T-cell (primary cell): Measurements from ENCODE around the gene CABP4. TPM values are rescaled to one million over a fixed set of nuclear protein-coding genes. Genes with fewer than 3 reads are reported as not detected.

Source experiments
- ATAC-seq, 4 experiments: fragments of 200-7000 bp in 3 of 4; fragments of 150-1000 bp in 1 of 4; cut with Tn5 transposase; replicated peaks in 1 of 4; 1 replicate in 3 of 4; 2 replicates in 1 of 4; pipeline ENCODE4 v1.10.0; 2021; ENCODE audit warnings: moderate library complexity in 3 of 4, mild to moderate bottlenecking in 2 of 4, moderate number of reproducible peaks in 1 of 4
- CTCF ChIA-PET, 2 donors: fragments of 300-600 bp; sonication (Branson Sonifier 250); formaldehyde crosslinking; loops; one replicate each; lab custom pipeline; 2022; ENCODE audit warnings: antibody characterized with exemption in 2 of 2; lab: Charles Lee
- POLR2A ChIA-PET, 2 donors: fragments of 300-600 bp; sonication (Branson Sonifier 250); formaldehyde crosslinking; loops; one replicate each; lab custom pipeline; 2022; ENCODE audit warnings: antibody characterized with exemption in 2 of 2; lab: Charles Lee
- DNase-seq, 35 experiments: peaks; one replicate each; pipeline versions ENCODE4 v3.0.0 to v3.0.0-alpha.2; 2013 to 2023
- H3K27ac ChIP-seq: one replicate; pipeline ENCODE4 v1.5.1; 2013; ENCODE audit warnings: low read length
- H3K27me3 ChIP-seq, 2 experiments: replicated peaks in 1 of 2; 1 replicate in 1 of 2; 2 replicates in 1 of 2; pipeline versions ENCODE4 v1.6.1 to v1.7.0; 2013; ENCODE audit warnings: low read length in 1 of 2, mixed read lengths in 1 of 2; ENCODE audit not compliant: control insufficient read depth in 2 of 2, insufficient read depth in 2 of 2; ENCODE audit errors: extremely low read depth in 1 of 2
- H3K36me3 ChIP-seq, 2 donors: 1 replicate in 1 of 2; 2 replicates in 1 of 2; pipeline versions ENCODE4 v1.6.1 to v1.7.0; 2013; ENCODE audit warnings: low read length in 1 of 2; ENCODE audit not compliant: control insufficient read depth in 2 of 2, insufficient read depth in 1 of 2; ENCODE audit errors: extremely low read depth in 1 of 2
- H3K4me1 ChIP-seq, 2 experiments: 1 replicate in 1 of 2; 2 replicates in 1 of 2; pipeline versions ENCODE4 v1.6.1 to v1.7.0; 2013; ENCODE audit warnings: low read length in 2 of 2, mixed read lengths in 1 of 2; ENCODE audit not compliant: insufficient read depth in 2 of 2, control insufficient read depth in 1 of 2; ENCODE audit errors: extremely low read depth in 1 of 2
- H3K4me3 ChIP-seq, 2 donors: 1 replicate in 1 of 2; 2 replicates in 1 of 2; pipeline versions ENCODE4 v1.5.1 to v1.7.0; 2013; ENCODE audit warnings: mild to moderate bottlenecking in 2 of 2, low read length in 1 of 2, moderate library complexity in 1 of 2; ENCODE audit not compliant: control insufficient read depth in 1 of 2; ENCODE audit errors: extremely low read depth in 1 of 2
- H3K9me3 ChIP-seq: 2 replicates; pipeline ENCODE4 v1.7.0; 2013
- H3K27ac Mint-ChIP-seq, 2 donors: one replicate each; pipeline ENCODE4 v1.8.0; 2020 to 2021; ENCODE audit warnings: mild to moderate bottlenecking in 2 of 2, mixed read lengths in 2 of 2
- H3K27me3 Mint-ChIP-seq, 2 donors: one replicate each; pipeline ENCODE4 v1.8.0; 2021 to 2022; ENCODE audit warnings: mixed read lengths in 2 of 2
- H3K36me3 Mint-ChIP-seq: one replicate; pipeline ENCODE4 v1.8.0; 2021; ENCODE audit warnings: mixed read lengths
- H3K4me1 Mint-ChIP-seq, 3 donors: one replicate each; pipeline ENCODE4 v1.8.0; 2020 to 2022; ENCODE audit warnings: mixed read lengths in 3 of 3, mild to moderate bottlenecking in 1 of 3
- H3K4me3 Mint-ChIP-seq, 3 donors: one replicate each; pipeline ENCODE4 v1.8.0; 2020 to 2022; ENCODE audit warnings: mild to moderate bottlenecking in 3 of 3, mixed read lengths in 3 of 3, moderate library complexity in 3 of 3
- H3K9me3 Mint-ChIP-seq, 3 donors: one replicate each; pipeline ENCODE4 v1.8.0; 2020 to 2022; ENCODE audit warnings: mixed read lengths in 3 of 3
- WGBS: methylation state at CpG from one replicate; pipeline ENCODE4 v1.1.5; 2013; ENCODE audit warnings: missing lambda C conversion rate; ENCODE audit not compliant: insufficient coverage; 5-methylcytosine and 5-hydroxymethylcytosine counted together
- total RNA-seq, 35 experiments: library from RNA in 6 of 35; stranded (reverse) in 6 of 35; fragments of 120-200 nt in 1 of 35; gene quantifications; one replicate each; pipeline versions ENCODE4 v1.2.1 to v1.2.4 and lab custom pipeline; 2013 to 2026

Gene CABP4
- total RNA-seq, 5 donors from 2014 or later (not counting 1 experiment from before 2014, with no cell fraction given): 3.5 to 16.0 (median 5.6) TPM

DNA sequence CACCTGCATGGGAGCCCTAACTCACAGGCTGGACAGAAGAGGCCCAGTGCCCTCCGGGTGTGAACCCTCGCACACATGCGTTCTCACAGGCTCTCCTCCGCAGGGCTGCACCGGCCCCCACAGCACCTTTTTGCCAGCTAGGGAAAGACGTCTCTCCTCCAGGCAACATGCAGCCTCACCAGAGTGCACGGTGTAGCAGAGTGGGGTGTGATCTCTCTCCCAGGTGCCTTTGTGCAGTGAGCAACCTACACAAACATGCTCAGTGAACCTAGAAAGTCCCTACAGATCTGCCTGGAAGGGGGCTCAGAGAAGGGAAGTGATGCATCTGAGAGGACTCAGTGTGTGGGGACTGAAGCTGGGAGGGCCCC, 43.4 kb upstream of the CABP4 start:
- no peak overlapping the region for H3K27ac ChIP-seq
- POLR2A ChIA-PET: no interaction called here
- no peaks in the 10 kb centered on the region for H3K9me3 Mint-ChIP-seq
- CTCF ChIA-PET: no interaction called here
- peaks cover 71 to 97% of the 10 kb centered on the region in 2 experiments for H3K4me1 ChIP-seq
- DNase-seq (peak in 2 of 35 experiments; percentile 19 to 28), ATAC-seq (no peak)
- peak overlapping the region; percentile 97 for H3K27ac Mint-ChIP-seq
- peak overlapping the region in 1 of 3 donors; percentile 97 for H3K4me3 Mint-ChIP-seq
- no peaks in the 10 kb centered on the region for H3K9me3 ChIP-seq
- H3K27me3 Mint-ChIP-seq: no peaks in the 10 kb centered on the region
- peaks cover 6% of the 10 kb centered on the region for H3K36me3 Mint-ChIP-seq
- H3K27me3 ChIP-seq: no peaks in the 10 kb centered on the region
- H3K36me3 ChIP-seq: peaks cover 4 to 25% of the 10 kb centered on the region in 2 donors
- WGBS: 50% methylated on average over 4 of the region's 7 CpGs
- no peak overlapping the region for H3K4me3 ChIP-seq
- H3K4me1 Mint-ChIP-seq: peaks cover 79 to 86% (median 81%) of the 10 kb centered on the region in 3 donors

DNA sequence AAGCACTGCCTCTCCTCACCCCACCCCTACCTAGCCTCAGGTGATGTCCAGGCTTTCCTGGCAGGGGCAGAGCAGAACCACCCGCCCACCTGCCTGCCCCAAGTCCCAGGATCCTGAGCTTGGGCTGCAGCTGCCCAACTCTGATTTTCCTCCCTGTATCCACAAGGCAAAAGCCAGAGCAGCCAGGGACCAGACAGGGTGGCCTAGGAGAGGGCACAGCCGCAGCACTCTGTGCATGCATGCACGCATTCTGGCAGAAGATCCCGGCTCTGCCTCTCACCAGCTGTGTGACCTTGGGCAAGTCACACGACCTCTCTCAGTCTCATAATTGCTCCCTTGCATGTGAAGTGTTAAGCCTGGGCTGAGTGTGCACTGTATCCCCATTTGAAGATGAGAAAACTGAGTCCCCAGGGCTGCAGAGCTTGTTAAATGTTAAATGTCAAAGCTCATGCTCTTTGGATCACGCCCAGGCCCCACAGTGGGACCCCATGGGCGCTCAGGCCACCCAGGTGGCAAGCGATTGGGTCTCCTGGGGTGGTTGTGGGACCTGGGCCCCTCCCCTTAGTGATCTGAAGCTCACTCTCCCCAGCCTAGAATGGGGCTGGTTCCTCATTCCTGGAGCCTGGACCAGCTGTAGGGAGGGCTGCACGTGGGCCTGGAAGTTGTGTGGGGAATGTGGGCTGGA, 42.5 kb upstream of the CABP4 start:
- H3K4me3 ChIP-seq: no peak overlapping the region
- no peaks in the 10 kb centered on the region for H3K9me3 Mint-ChIP-seq
- no peak for ATAC-seq
- H3K27ac ChIP-seq: peak overlapping the region; percentile 1
- H3K9me3 ChIP-seq: no peaks in the 10 kb centered on the region
- peak overlapping the region in 1 of 3 donors; percentile 97 for H3K4me3 Mint-ChIP-seq
- peaks cover 4 to 17% of the 10 kb centered on the region in 2 donors for H3K36me3 ChIP-seq
- no peaks in the 10 kb centered on the region for H3K27me3 Mint-ChIP-seq
- 84% methylated on average over 7 of the region's 9 CpGs for WGBS
- DNase-seq: no peak
- peaks cover 77 to 84% (median 77%) of the 10 kb centered on the region in 3 donors for H3K4me1 Mint-ChIP-seq
- ChIA-PET POLR2A (no interaction called here), CTCF (no interaction called here)
- peak overlapping the region; percentile 74 to 97 for H3K27ac Mint-ChIP-seq
- H3K4me1 ChIP-seq: peaks cover 71 to 97% of the 10 kb centered on the region in 2 experiments
- no peaks in the 10 kb centered on the region for H3K27me3 ChIP-seq
- H3K36me3 Mint-ChIP-seq: no peaks in the 10 kb centered on the region

DNA sequence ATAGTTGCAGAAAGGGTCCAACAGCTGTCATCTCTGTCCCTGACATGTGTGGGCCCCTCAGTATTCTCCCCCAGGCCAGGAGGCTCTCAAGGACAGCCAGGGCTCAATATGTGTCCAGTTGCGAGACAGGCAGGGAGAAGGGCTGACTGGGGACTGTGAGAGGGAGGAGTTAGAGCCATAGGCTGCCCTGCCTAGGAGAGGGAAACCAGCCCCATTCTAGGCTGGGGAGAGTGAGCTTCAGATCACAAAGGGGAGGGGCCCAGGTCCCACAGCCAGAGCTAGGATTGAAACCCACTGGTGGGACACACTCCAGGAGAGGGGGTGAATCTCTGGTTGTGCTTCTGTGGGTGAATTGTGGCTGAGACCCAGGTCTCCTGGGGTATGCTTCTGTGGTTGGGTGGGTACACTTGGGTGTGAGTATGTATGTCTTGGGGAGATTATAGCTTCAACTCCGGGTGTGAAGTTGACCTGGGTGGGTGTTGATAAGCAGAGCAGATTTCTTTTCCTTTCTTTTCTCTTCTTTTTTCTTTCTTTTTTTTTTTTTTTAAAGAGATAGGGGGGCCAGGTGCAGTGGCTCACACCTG, 41.8 kb upstream of the CABP4 start:
- no peaks in the 10 kb centered on the region for H3K9me3 Mint-ChIP-seq
- Histone ChIP-seq H3K4me3 (no peak overlapping the region), H3K36me3 (peaks cover 4 to 11% of the 10 kb centered on the region in 2 donors), H3K9me3 (no peaks in the 10 kb centered on the region), H3K27me3 (no peaks in the 10 kb centered on the region), H3K27ac (peak overlapping the region; percentile 1), H3K4me1 (peaks cover 70 to 97% of the 10 kb centered on the region in 2 experiments)
- POLR2A ChIA-PET: interaction anchor here in 1 of 2 donors (0.7 to 1.3 kb wide), 2 partner anchors 10 to 18 kb away, joined by 3 read pairs; partner anchors contain the start of gene TBC1D10C
- 100% methylated on average over 1 of the region's 2 CpGs for WGBS
- H3K4me1 Mint-ChIP-seq: peaks cover 77 to 84% (median 77%) of the 10 kb centered on the region in 3 donors
- H3K4me3 Mint-ChIP-seq: peak overlapping the region in 2 of 3 donors; percentile 57 to 97
- CTCF ChIA-PET: interaction anchor here (0.5 to 0.6 kb wide), 3 partner anchors 27 to 72 kb away, joined by 3 to 5 read pairs (median 5); no protein-coding TSS in a partner anchor
- DNase-seq: no peak
- ATAC-seq: no peak
- no peaks in the 10 kb centered on the region for H3K27me3 Mint-ChIP-seq
- H3K27ac Mint-ChIP-seq: peak overlapping the region; percentile 74 to 97
- no peaks in the 10 kb centered on the region for H3K36me3 Mint-ChIP-seq

DNA sequence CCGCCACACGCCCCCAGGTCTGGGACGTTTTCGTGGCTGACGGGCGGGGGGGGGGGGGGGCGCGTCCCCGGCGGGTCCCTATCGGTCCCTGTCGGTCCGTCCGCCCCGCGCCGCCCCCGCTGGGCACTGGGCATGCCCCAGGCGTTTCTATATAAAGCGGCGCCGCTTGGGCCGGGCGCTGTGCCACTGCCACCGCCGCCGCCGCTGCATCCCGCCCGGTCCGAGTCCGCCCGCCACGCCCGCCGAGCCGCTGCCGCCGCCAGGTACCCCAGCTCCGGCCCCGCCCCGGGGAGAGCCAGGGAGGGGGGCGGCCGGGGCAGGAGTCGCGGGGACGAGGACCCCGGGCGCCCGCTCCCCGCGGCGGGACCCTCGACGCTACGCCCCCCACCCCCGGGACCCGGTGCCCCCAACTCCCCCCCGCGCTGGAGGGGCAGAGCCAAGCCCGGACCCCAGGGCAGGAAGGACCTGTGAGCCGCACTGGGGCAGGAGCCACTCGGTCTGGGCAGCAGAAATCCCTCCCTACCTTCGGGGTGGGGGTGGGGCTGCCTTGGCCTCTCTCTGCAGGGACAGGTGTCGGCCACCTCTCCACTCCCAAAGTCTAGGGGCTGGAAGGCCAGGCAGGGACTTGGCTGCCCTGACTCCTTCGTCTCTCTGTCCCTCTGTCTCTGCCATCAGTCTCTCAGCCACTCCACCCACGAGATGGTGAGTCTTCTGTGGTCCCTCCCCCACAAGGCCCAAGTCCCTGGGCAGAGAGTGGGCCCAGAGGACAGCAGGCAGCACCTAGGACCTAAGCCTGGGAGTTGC, 39.5 kb upstream of the CABP4 start, which contains the start of gene CARNS1:
Gene CARNS1 (plus strand): TSS at position 178 of the 804 bp plus-strand sequence. CDS start 522 bp downstream, at position 700.
- Histone ChIP-seq H3K36me3 (no peaks in the 10 kb centered on the region), H3K4me1 (peaks cover 68 to 95% of the 10 kb centered on the region in 2 experiments), H3K4me3 (peak within 1 kb of the TSS; percentile 48 to 49), H3K27ac (peak within 1 kb of the TSS; percentile 72), H3K9me3 (no peaks in the 10 kb centered on the region), H3K27me3 (no peaks in the 10 kb centered on the region)
- no peak for ATAC-seq
- Mint-ChIP-seq H3K9me3 (no peaks in the 10 kb centered on the region), H3K4me3 (peak within 1 kb of the TSS; percentile 77 to 97 (median 81)), H3K4me1 (peaks cover 73 to 79% (median 79%) of the 10 kb centered on the region in 3 donors), H3K36me3 (no peaks in the 10 kb centered on the region), H3K27me3 (no peaks in the 10 kb centered on the region), H3K27ac (peak within 1 kb of the TSS; percentile 98 to 99)
- ChIA-PET CTCF (interaction anchor here in 1 of 2 donors (1.2 kb wide), 1 partner anchor 9 kb away, joined by 4 read pairs; no protein-coding TSS in a partner anchor), POLR2A (interaction anchor here in 1 of 2 donors (0.6 kb wide), 1 partner anchor 59 kb away, joined by 4 read pairs; no protein-coding TSS in a partner anchor)
- WGBS: 4% methylated on average over 38 of the region's 67 CpGs
- DNase-seq: peak in 1 of 35 experiments; percentile 20

DNA sequence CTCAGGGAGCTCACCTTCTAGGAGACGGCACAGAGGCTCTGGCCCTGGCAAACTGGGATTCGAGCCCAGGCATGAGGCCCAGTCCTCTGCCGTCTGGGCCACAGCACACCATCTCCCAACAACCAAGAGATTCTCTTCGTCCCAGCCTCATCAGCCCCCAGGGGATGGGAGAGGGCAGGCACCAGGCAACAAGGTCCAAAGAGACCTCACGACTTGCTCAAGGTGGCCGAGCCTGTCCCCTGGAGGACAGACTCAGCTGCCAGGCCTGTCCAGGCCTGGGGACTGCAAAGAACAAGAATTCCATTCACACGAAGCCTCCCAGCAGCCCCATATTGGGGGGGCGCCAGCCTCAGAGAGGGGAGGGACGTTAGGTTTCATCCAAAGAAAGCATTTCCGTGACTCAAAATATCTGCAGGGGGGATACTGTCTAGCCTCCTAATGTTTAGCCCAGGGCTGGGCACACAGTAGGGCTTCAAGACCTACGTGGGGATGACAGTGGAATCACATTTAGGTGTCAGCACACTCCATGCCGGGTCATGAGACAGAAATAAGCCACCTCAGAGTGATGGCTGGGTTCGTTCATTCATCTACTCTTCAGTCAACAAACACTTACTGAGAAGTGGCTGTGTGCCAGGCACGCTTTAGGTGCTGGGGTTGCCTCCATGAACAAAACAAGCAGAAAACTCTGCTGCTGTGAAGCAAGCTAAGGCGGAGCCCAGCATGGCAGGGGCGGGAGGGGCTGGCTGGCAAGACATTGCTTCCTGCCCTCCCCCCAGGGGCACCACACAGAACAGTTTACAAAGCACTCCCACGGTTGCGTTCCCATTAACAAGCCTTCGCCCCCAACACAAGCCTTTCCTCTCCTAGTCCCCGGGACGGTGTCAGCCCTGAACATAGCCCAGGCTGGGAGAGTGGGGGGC, 38.5 kb upstream of the CABP4 start:
- Histone ChIP-seq H3K27me3 (no peaks in the 10 kb centered on the region), H3K9me3 (no peaks in the 10 kb centered on the region), H3K27ac (peak overlapping the region; percentile 72), H3K36me3 (no peaks in the 10 kb centered on the region), H3K4me1 (peaks cover 58 to 91% of the 10 kb centered on the region in 2 experiments), H3K4me3 (peak overlapping the region; percentile 19 to 39)
- CTCF ChIA-PET: interaction anchor here (0.8 to 1.2 kb wide), 2 partner anchors 8 to 17 kb away, joined by 3 to 4 read pairs; no protein-coding TSS in a partner anchor
- H3K36me3 Mint-ChIP-seq: no peaks in the 10 kb centered on the region
- H3K9me3 Mint-ChIP-seq: no peaks in the 10 kb centered on the region
- peak overlapping the region; percentile 98 to 99 for H3K27ac Mint-ChIP-seq
- peak; percentile 64 to 69 (median 66) for ATAC-seq
- peak; percentile 75 to 95 (median 90) for DNase-seq
- no peaks in the 10 kb centered on the region for H3K27me3 Mint-ChIP-seq
- 81% methylated on average over 5 of the region's 21 CpGs for WGBS
- POLR2A ChIA-PET: no interaction called here
- H3K4me1 Mint-ChIP-seq: peaks cover 67 to 76% (median 73%) of the 10 kb centered on the region in 3 donors
- H3K4me3 Mint-ChIP-seq: peak overlapping the region; percentile 77 to 86 (median 81)
